T-cell (primary cell): Measurements from ENCODE around the gene GTF2E1. TPM values are rescaled to one million over a fixed set of nuclear protein-coding genes. Genes with fewer than 3 reads are reported as not detected.
A peak's percentile ranks its signal among the peaks of the same experiment; 100 is the strongest.

ENCODE experiments used
- ATAC-seq, 4 experiments: fragments of 200-7000 bp in 3 of 4; fragments of 150-1000 bp in 1 of 4; cut with Tn5 transposase; replicated peaks in 1 of 4; 1 replicate in 3 of 4; 2 replicates in 1 of 4; pipeline ENCODE4 v1.10.0; 2021; ENCODE audit warnings: moderate library complexity in 3 of 4, mild to moderate bottlenecking in 2 of 4, moderate number of reproducible peaks in 1 of 4
- CTCF ChIA-PET, 2 donors: fragments of 300-600 bp; sonication (Branson Sonifier 250); formaldehyde crosslinking; loops; one replicate each; lab custom pipeline; 2022; ENCODE audit warnings: antibody characterized with exemption in 2 of 2; lab: Charles Lee
- POLR2A ChIA-PET, 2 donors: fragments of 300-600 bp; sonication (Branson Sonifier 250); formaldehyde crosslinking; loops; one replicate each; lab custom pipeline; 2022; ENCODE audit warnings: antibody characterized with exemption in 2 of 2; lab: Charles Lee
- DNase-seq, 35 experiments: peaks; one replicate each; pipeline versions ENCODE4 v3.0.0 to v3.0.0-alpha.2; 2013 to 2023
- H3K27ac ChIP-seq: one replicate; pipeline ENCODE4 v1.5.1; 2013; ENCODE audit warnings: low read length
- H3K27me3 ChIP-seq, 2 experiments: replicated peaks in 1 of 2; 1 replicate in 1 of 2; 2 replicates in 1 of 2; pipeline versions ENCODE4 v1.6.1 to v1.7.0; 2013; ENCODE audit warnings: low read length in 1 of 2, mixed read lengths in 1 of 2; ENCODE audit not compliant: control insufficient read depth in 2 of 2, insufficient read depth in 2 of 2; ENCODE audit errors: extremely low read depth in 1 of 2
- H3K36me3 ChIP-seq, 2 donors: 1 replicate in 1 of 2; 2 replicates in 1 of 2; pipeline versions ENCODE4 v1.6.1 to v1.7.0; 2013; ENCODE audit warnings: low read length in 1 of 2; ENCODE audit not compliant: control insufficient read depth in 2 of 2, insufficient read depth in 1 of 2; ENCODE audit errors: extremely low read depth in 1 of 2
- H3K4me1 ChIP-seq, 2 experiments: 1 replicate in 1 of 2; 2 replicates in 1 of 2; pipeline versions ENCODE4 v1.6.1 to v1.7.0; 2013; ENCODE audit warnings: low read length in 2 of 2, mixed read lengths in 1 of 2; ENCODE audit not compliant: insufficient read depth in 2 of 2, control insufficient read depth in 1 of 2; ENCODE audit errors: extremely low read depth in 1 of 2
- H3K4me3 ChIP-seq, 2 donors: 1 replicate in 1 of 2; 2 replicates in 1 of 2; pipeline versions ENCODE4 v1.5.1 to v1.7.0; 2013; ENCODE audit warnings: mild to moderate bottlenecking in 2 of 2, low read length in 1 of 2, moderate library complexity in 1 of 2; ENCODE audit not compliant: control insufficient read depth in 1 of 2; ENCODE audit errors: extremely low read depth in 1 of 2
- H3K9me3 ChIP-seq: 2 replicates; pipeline ENCODE4 v1.7.0; 2013
- H3K27ac Mint-ChIP-seq, 2 donors: one replicate each; pipeline ENCODE4 v1.8.0; 2020 to 2021; ENCODE audit warnings: mild to moderate bottlenecking in 2 of 2, mixed read lengths in 2 of 2
- H3K27me3 Mint-ChIP-seq, 2 donors: one replicate each; pipeline ENCODE4 v1.8.0; 2021 to 2022; ENCODE audit warnings: mixed read lengths in 2 of 2
- H3K36me3 Mint-ChIP-seq: one replicate; pipeline ENCODE4 v1.8.0; 2021; ENCODE audit warnings: mixed read lengths
- H3K4me1 Mint-ChIP-seq, 3 donors: one replicate each; pipeline ENCODE4 v1.8.0; 2020 to 2022; ENCODE audit warnings: mixed read lengths in 3 of 3, mild to moderate bottlenecking in 1 of 3
- H3K4me3 Mint-ChIP-seq, 3 donors: one replicate each; pipeline ENCODE4 v1.8.0; 2020 to 2022; ENCODE audit warnings: mild to moderate bottlenecking in 3 of 3, mixed read lengths in 3 of 3, moderate library complexity in 3 of 3
- H3K9me3 Mint-ChIP-seq, 3 donors: one replicate each; pipeline ENCODE4 v1.8.0; 2020 to 2022; ENCODE audit warnings: mixed read lengths in 3 of 3
- WGBS: methylation state at CpG from one replicate; pipeline ENCODE4 v1.1.5; 2013; ENCODE audit warnings: missing lambda C conversion rate; ENCODE audit not compliant: insufficient coverage; 5-methylcytosine and 5-hydroxymethylcytosine counted together
- total RNA-seq, 35 experiments: library from RNA in 6 of 35; stranded (reverse) in 6 of 35; fragments of 120-200 nt in 1 of 35; gene quantifications; one replicate each; pipeline versions ENCODE4 v1.2.1 to v1.2.4 and lab custom pipeline; 2013 to 2026

Gene GTF2E1
- total RNA-seq, 5 donors from 2014 or later (not counting 1 experiment from before 2014, with no cell fraction given): 13.3 to 28.5 (median 26.0) TPM

DNA sequence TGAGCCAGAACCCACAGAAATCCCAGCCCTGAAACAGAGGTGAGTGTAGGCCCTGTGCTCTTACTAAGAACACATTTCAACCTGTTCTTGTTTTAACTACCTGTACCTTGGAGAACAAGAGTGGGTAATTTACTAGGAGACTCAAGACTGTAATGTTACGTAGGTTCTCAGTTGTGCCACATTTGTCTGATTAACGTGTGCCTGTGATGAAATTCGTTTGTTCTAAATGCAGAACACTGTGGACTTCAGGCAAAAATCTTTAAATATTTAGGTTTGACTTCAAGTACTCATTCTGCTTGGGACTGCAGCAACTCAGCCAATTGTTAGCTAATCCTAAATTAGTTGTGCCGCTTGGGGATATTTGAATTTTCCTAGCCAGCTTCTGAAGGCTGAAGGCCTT lies 28.3 kb downstream of the GTF2E1 start:
- H3K9me3 Mint-ChIP-seq: no peaks in the 10 kb centered on the region
- WGBS: 97% methylated on average over 3 of the region's 4 CpGs

DNA sequence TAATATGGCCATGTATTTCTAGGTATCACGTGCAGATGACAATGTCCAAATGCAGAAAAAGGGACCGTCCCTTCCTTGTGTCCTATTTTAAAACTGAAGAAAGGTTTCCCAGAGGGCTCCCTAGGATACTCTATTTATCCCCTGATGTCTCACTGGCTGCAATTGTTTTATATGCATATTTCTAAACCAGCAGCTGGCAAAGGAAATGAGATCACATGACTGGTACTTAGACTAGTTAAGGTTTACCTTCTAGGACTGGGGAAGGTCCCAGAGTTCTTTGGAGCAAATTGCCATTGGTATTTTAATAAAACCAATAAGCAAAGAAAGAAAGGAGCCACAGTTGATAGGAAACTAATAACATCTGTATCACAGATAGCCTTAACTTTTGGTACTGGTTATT lies 29.5 kb downstream of the GTF2E1 start:
- no peaks in the 10 kb centered on the region for H3K9me3 ChIP-seq
- H3K27me3 Mint-ChIP-seq: no peaks in the 10 kb centered on the region
- CTCF ChIA-PET: interaction anchor here in 1 of 2 donors (0.8 to 2.1 kb wide), 3 partner anchors 23 to 213 kb away, joined by 3 to 7 read pairs (median 3); partner anchors contain the start of gene NDUFB4
- H3K4me1 ChIP-seq: peaks cover 0 to 3% of the 10 kb centered on the region in 2 experiments
- no peak overlapping the region for H3K27ac ChIP-seq
- H3K4me3 ChIP-seq: no peak overlapping the region
- no peak overlapping the region for H3K4me3 Mint-ChIP-seq
- 100% methylated on average over 1 of the region's 2 CpGs for WGBS
- no peaks in the 10 kb centered on the region for H3K27me3 ChIP-seq
- no peak for DNase-seq
- peaks cover 28 to 43% (median 35%) of the 10 kb centered on the region in 3 donors for H3K4me1 Mint-ChIP-seq
- H3K27ac Mint-ChIP-seq: no peak overlapping the region
- no peaks in the 10 kb centered on the region for H3K9me3 Mint-ChIP-seq
- peaks cover 29% of the 10 kb centered on the region for H3K36me3 Mint-ChIP-seq
- no peak for ATAC-seq
- peaks cover 0 to 26% of the 10 kb centered on the region in 2 donors for H3K36me3 ChIP-seq
- POLR2A ChIA-PET: interaction anchor here in 1 of 2 donors (0.7 kb wide), 1 partner anchor 105 kb away, joined by 3 read pairs; no protein-coding TSS in a partner anchor

More for the DNA sequence above, 28.3 kb downstream of the GTF2E1 start:
- H3K27me3 Mint-ChIP-seq: no peaks in the 10 kb centered on the region
- Histone ChIP-seq H3K9me3 (no peaks in the 10 kb centered on the region), H3K4me3 (no peak overlapping the region), H3K27me3 (no peaks in the 10 kb centered on the region), H3K4me1 (peaks cover 0 to 5% of the 10 kb centered on the region in 2 experiments), H3K27ac (no peak overlapping the region), H3K36me3 (peaks cover 0 to 23% of the 10 kb centered on the region in 2 donors)
- H3K4me1 Mint-ChIP-seq: peaks cover 36 to 53% (median 45%) of the 10 kb centered on the region in 3 donors
- peaks cover 25% of the 10 kb centered on the region for H3K36me3 Mint-ChIP-seq
- ChIA-PET CTCF (interaction anchor here (0.6 to 2.1 kb wide), 2 partner anchors 24 to 25 kb away, joined by 3 to 7 read pairs; no protein-coding TSS in a partner anchor), POLR2A (no interaction called here)
- no peak overlapping the region for H3K4me3 Mint-ChIP-seq
- no peak overlapping the region for H3K27ac Mint-ChIP-seq
- DNase-seq: no peak
- ATAC-seq: no peak

DNA sequence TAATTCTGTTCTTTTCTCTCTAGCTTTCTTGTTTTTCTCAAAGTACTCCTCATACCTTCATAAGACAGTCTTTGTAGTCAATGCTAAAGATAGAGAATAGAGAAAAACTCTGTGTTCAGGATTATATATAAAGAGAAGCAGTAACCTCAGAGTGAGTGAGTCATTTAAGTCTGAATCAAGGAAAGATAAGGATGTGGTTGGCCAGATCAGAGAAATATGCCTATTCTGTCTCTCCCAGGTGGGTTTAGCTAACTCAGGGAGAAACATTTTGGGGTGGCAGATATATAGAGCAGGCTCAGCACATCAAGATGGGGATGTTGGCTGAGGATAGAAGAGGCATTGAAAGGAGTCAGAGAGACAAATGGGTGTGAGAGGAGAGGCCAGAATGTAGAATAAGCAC lies 31.4 kb downstream of the GTF2E1 start:
- H3K27ac ChIP-seq: no peak overlapping the region
- Mint-ChIP-seq H3K9me3 (no peaks in the 10 kb centered on the region), H3K27ac (no peak overlapping the region), H3K4me3 (no peak overlapping the region), H3K36me3 (peaks cover 30% of the 10 kb centered on the region), H3K4me1 (peaks cover 16 to 27% (median 19%) of the 10 kb centered on the region in 3 donors), H3K27me3 (no peaks in the 10 kb centered on the region)
- DNase-seq (no peak), ATAC-seq (peak in 2 of 4 experiments; percentile 55 to 62)
- peaks cover 0 to 30% of the 10 kb centered on the region in 2 donors for H3K36me3 ChIP-seq
- no peaks in the 10 kb centered on the region for H3K27me3 ChIP-seq
- ChIA-PET CTCF (no interaction called here), POLR2A (no interaction called here)
- no peaks in the 10 kb centered on the region for H3K9me3 ChIP-seq
- no peak overlapping the region for H3K4me3 ChIP-seq
- H3K4me1 ChIP-seq: peaks cover 0 to 3% of the 10 kb centered on the region in 2 experiments

DNA sequence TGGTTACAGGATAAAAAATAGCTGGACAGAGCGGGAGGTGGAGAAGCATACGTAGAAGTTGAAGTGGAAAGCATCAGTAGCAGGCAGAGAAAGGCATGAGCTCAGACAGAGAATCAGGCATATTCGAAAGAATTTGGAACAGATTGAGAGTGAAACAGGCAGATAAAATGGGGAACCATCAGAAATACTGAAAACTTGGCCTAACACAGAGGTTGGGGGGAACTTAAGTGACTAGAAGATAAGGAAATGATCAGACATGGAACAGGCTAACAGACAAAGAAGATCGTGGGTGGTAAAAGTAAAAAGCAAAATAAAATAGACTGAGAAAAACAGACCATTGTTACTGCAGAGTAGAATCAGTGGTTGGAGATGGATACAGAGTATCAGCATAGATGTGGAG lies 32.9 kb downstream of the GTF2E1 start:
- Mint-ChIP-seq H3K9me3 (no peaks in the 10 kb centered on the region), H3K4me3 (no peak overlapping the region), H3K36me3 (peaks cover 34% of the 10 kb centered on the region), H3K4me1 (peaks cover 10 to 17% (median 13%) of the 10 kb centered on the region in 3 donors), H3K27me3 (no peaks in the 10 kb centered on the region), H3K27ac (no peak overlapping the region)
- H3K4me3 ChIP-seq: no peak overlapping the region
- no peaks in the 10 kb centered on the region for H3K27me3 ChIP-seq
- ATAC-seq (no peak), DNase-seq (no peak)
- H3K4me1 ChIP-seq: peaks cover 0 to 3% of the 10 kb centered on the region in 2 experiments
- WGBS: 98% methylated on average over 3 of the region's 4 CpGs
- ChIA-PET POLR2A (no interaction called here), CTCF (no interaction called here)
- no peak overlapping the region for H3K27ac ChIP-seq
- H3K9me3 ChIP-seq: no peaks in the 10 kb centered on the region
- H3K36me3 ChIP-seq: peaks cover 0 to 32% of the 10 kb centered on the region in 2 donors

DNA sequence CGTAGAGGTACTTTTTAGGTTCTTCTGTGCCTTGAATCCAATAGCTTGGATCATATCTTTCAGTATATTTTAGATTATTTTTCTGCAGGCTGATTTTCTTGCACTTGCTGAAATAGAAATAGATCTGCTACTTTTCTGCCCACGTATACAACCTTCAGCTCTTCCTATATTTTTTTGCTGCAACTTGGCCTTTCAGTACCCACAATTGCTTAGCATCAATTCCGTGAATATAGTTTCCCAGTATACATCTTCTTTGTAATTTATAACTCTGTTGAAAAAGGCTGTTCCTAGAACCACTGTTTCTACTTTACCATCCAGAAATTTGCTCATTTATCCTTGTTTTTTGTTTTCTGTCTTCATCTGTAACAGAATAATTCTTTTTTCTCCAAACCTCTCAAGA lies 36.2 kb downstream of the GTF2E1 start:
- no peak for DNase-seq
- no peak overlapping the region for H3K4me3 ChIP-seq
- peaks cover 31% of the 10 kb centered on the region for H3K36me3 Mint-ChIP-seq
- H3K27ac ChIP-seq: no peak overlapping the region
- no CpG with 5 or more reads among the region's 3 CpGs for WGBS
- H3K9me3 Mint-ChIP-seq: no peaks in the 10 kb centered on the region
- H3K27me3 Mint-ChIP-seq: no peaks in the 10 kb centered on the region
- ATAC-seq: no peak
- POLR2A ChIA-PET: no interaction called here
- H3K27me3 ChIP-seq: no peaks in the 10 kb centered on the region
- H3K9me3 ChIP-seq: no peaks in the 10 kb centered on the region
- peak overlapping the region in 1 of 2 donors; percentile 35 for H3K27ac Mint-ChIP-seq
- CTCF ChIA-PET: interaction anchor here in 1 of 2 donors (0.6 to 0.8 kb wide), 2 partner anchors 16 to 21 kb away, joined by 3 to 18 read pairs; no protein-coding TSS in a partner anchor
- peaks cover 0 to 30% of the 10 kb centered on the region in 2 donors for H3K36me3 ChIP-seq
- H3K4me3 Mint-ChIP-seq: no peak overlapping the region
- peaks cover 0 to 7% (median 0%) of the 10 kb centered on the region in 3 donors for H3K4me1 Mint-ChIP-seq
- H3K4me1 ChIP-seq: no peaks in the 10 kb centered on the region

DNA sequence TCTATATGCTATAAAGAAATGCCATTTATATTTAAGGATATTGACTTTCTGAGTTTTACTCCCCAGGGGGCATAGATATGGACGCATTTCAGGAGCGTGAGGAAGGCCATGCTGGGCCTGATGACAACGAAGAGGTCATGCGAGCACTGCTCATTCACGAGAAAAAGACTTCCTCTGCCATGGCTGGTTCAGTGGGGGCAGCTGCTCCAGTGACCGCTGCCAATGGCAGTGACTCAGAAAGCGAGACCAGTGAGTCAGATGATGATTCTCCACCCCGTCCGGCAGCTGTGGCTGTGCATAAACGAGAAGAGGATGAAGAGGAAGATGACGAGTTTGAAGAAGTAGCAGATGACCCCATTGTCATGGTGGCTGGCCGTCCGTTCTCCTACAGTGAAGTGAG lies 38.4 kb downstream of the GTF2E1 start:
- no peaks in the 10 kb centered on the region for H3K27me3 ChIP-seq
- no peaks in the 10 kb centered on the region for H3K9me3 Mint-ChIP-seq
- H3K4me3 Mint-ChIP-seq: no peak overlapping the region
- 82% methylated on average over 12 of the region's 13 CpGs for WGBS
- H3K9me3 ChIP-seq: no peaks in the 10 kb centered on the region
- no peak overlapping the region for H3K4me3 ChIP-seq
- ChIA-PET CTCF (interaction anchor here (0.8 to 1.6 kb wide), 2 partner anchors 14 kb away, joined by 3 to 5 read pairs; no protein-coding TSS in a partner anchor), POLR2A (interaction anchor here in 1 of 2 donors (0.6 kb wide), 1 partner anchor 71 kb away, joined by 3 read pairs; no protein-coding TSS in a partner anchor)
- H3K27me3 Mint-ChIP-seq: no peaks in the 10 kb centered on the region
- ATAC-seq (no peak), DNase-seq (no peak)
- peaks cover 0 to 7% (median 0%) of the 10 kb centered on the region in 3 donors for H3K4me1 Mint-ChIP-seq
- H3K27ac ChIP-seq: no peak overlapping the region
- H3K4me1 ChIP-seq: no peaks in the 10 kb centered on the region
- no peak overlapping the region for H3K27ac Mint-ChIP-seq
- H3K36me3 Mint-ChIP-seq: peaks cover 38% of the 10 kb centered on the region
- peaks cover 0 to 25% of the 10 kb centered on the region in 2 donors for H3K36me3 ChIP-seq
